Mesenteric fat pad (tissue), 1 donor: ENCODE measurements around the gene MAPK14. TPM values are rescaled to one million over a fixed set of nuclear protein-coding genes. Genes with fewer than 3 reads are reported as not detected.

ENCODE experiments used
- DNase-seq: peaks from one replicate; pipeline ENCODE4 v3.0.0-alpha.2; 2020; ENCODE audit warnings: low spot score
- total RNA-seq: library from RNA; stranded (reverse); fragmentation: NEBNext Ultra II Directional; extraction: Animal tissue kit (Norgen Biotek cat#: 25700); gene quantifications from one replicate; pipeline ENCODE4 v1.2.1, GENCODE V29; 2021
- donor health status: DM: yes; HTN: yes; CAD: no.

Gene MAPK14
- total RNA-seq, 1 donor from 2014 or later = 94.4 TPM

- peak; percentile 60 for DNase-seq
Measured at GRCh38 chr6:36133912-36134311, 106.3 kb downstream of the MAPK14 start.

- DNase-seq = no peak
Measured at GRCh38 chr6:36135053-36135731, 107.6 kb downstream of the MAPK14 start.

GRCh38 chr6:36136034-36136433 lies 108.4 kb downstream of the MAPK14 start:
- no peak for DNase-seq

- peak; percentile 81 for DNase-seq
Measured at GRCh38 chr6:36136551-36136950, 108.9 kb downstream of the MAPK14 start.

- peak; percentile 71 for DNase-seq
Measured at GRCh38 chr6:36138667-36139066, 111.1 kb downstream of the MAPK14 start.

GRCh38 chr6:36139431-36139830 lies 111.8 kb downstream of the MAPK14 start:
- DNase-seq = peak; percentile 80

GRCh38 chr6:36139991-36140710 lies 112.5 kb downstream of the MAPK14 start:
- peak; percentile 64 for DNase-seq

- no peak for DNase-seq
Measured at GRCh38 chr6:36141091-36141490, 113.5 kb downstream of the MAPK14 start.

GRCh38 chr6:36141961-36142360 lies 114.4 kb downstream of the MAPK14 start:
- DNase-seq = no peak

GRCh38 chr6:36142971-36143838 lies 115.6 kb downstream of the MAPK14 start:
- DNase-seq = peak; percentile 75

- DNase-seq = peak; percentile 57
Measured at GRCh38 chr6:36145495-36145894, 117.9 kb downstream of the MAPK14 start.

- DNase-seq = no peak
Measured at GRCh38 chr6:36147294-36147693, 119.7 kb downstream of the MAPK14 start.

- DNase-seq = no peak
Measured at GRCh38 chr6:36149476-36149875, 121.9 kb downstream of the MAPK14 start.

GRCh38 chr6:36150283-36150682 lies 122.7 kb downstream of the MAPK14 start:
- no peak for DNase-seq

- no peak for DNase-seq
Measured at GRCh38 chr6:36154286-36154685, 126.7 kb downstream of the MAPK14 start.

GRCh38 chr6:36155662-36156061 lies 128.1 kb downstream of the MAPK14 start:
- no peak for DNase-seq

GRCh38 chr6:36160147-36160760 lies 132.6 kb downstream of the MAPK14 start:
- DNase-seq = no peak
